SJSA1 (cell line): ENCODE results near the gene TLX1. TPM values are rescaled to one million over a fixed set of nuclear protein-coding genes. Genes with fewer than 3 reads are reported as not detected.
A peak's percentile ranks its signal among the peaks of the same experiment; 100 is the strongest.

Source experiments
- DNase-seq, 2 experiments: peaks; one replicate each; pipeline ENCODE4 v3.0.0-alpha.2; 2015 to 2020; ENCODE audit warnings: low spot score in 2 of 2, low read depth in 1 of 2
- H3K27ac ChIP-seq: fragments of 250-450 bp; sonication (Bioruptor Pico); 2 replicates; pipeline ENCODE4 v1.5.1; 2020; ENCODE audit warnings: mild to moderate bottlenecking, moderate library complexity
- H3K27me3 ChIP-seq: fragments of 250-450 bp; sonication (Bioruptor Pico); replicated peaks from 2 replicates; pipeline ENCODE4 v1.5.1; 2020; ENCODE audit warnings: mild to moderate bottlenecking, moderate library complexity
- H3K36me3 ChIP-seq: fragments of 250-450 bp; sonication (Bioruptor Pico); 2 replicates; pipeline ENCODE4 v1.5.1; 2020; ENCODE audit warnings: mild to moderate bottlenecking
- H3K4me1 ChIP-seq: fragments of 250-450 bp; sonication (Bioruptor Pico); replicated peaks from 2 replicates; pipeline ENCODE4 v1.6.1; 2021; ENCODE audit warnings: mild to moderate bottlenecking
- H3K4me3 ChIP-seq: fragments of 250-450 bp; sonication (Bioruptor Pico); 2 replicates; pipeline ENCODE4 v1.5.1; 2020; ENCODE audit warnings: mild to moderate bottlenecking
- H3K9me3 ChIP-seq: fragments of 250-450 bp; sonication (Bioruptor Pico); replicated peaks from 2 replicates; pipeline ENCODE4 v1.5.1; 2020; ENCODE audit warnings: mild to moderate bottlenecking
- total RNA-seq: library from RNA; depleted of rRNA; stranded (reverse); fragments of >200 nt; shearing (Covaris generic); gene quantifications from 2 replicates; pipeline ENCODE4 v1.2.3, GENCODE V29; 2014; rRNA removed

Gene TLX1
- total RNA-seq: not detected in 2 replicates

GRCh38 chr10:101130984-101131961 is at the start of gene TLX1:
Gene TLX1 (plus strand): TSS chr10:101131300. CDS start chr10:101131542, 242 bp downstream.
- peak in 1 of 2 experiments; percentile 48 for DNase-seq
- H3K27me3 ChIP-seq: peaks cover 98% of the 10 kb centered on the region
- H3K9me3 ChIP-seq: no peaks in the 10 kb centered on the region
- no peak within 1 kb of the TSS for H3K4me3 ChIP-seq
- no peaks in the 10 kb centered on the region for H3K36me3 ChIP-seq
- H3K4me1 ChIP-seq: peaks cover 15% of the 10 kb centered on the region
- H3K27ac ChIP-seq: no peak within 1 kb of the TSS

- Histone ChIP-seq H3K4me3 (no peak overlapping the region), H3K27ac (no peak overlapping the region), H3K4me1 (no peaks in the 10 kb centered on the region), H3K27me3 (peaks cover 74% of the 10 kb centered on the region), H3K9me3 (no peaks in the 10 kb centered on the region), H3K36me3 (no peaks in the 10 kb centered on the region)
- no peak for DNase-seq
Observed at GRCh38 chr10:101085846-101086245, 45.3 kb upstream of the TLX1 start.

GRCh38 chr10:101087376-101087775 is 43.7 kb upstream of the TLX1 start:
- Histone ChIP-seq H3K4me1 (peaks cover 15% of the 10 kb centered on the region), H3K27me3 (peaks cover 64% of the 10 kb centered on the region), H3K27ac (no peak overlapping the region), H3K9me3 (no peaks in the 10 kb centered on the region), H3K36me3 (no peaks in the 10 kb centered on the region), H3K4me3 (no peak overlapping the region)
- DNase-seq: no peak

GRCh38 chr10:101087965-101088364 is 43.1 kb upstream of the TLX1 start:
- Histone ChIP-seq H3K4me1 (peaks cover 21% of the 10 kb centered on the region), H3K27me3 (peaks cover 62% of the 10 kb centered on the region), H3K36me3 (no peaks in the 10 kb centered on the region), H3K9me3 (no peaks in the 10 kb centered on the region), H3K4me3 (no peak overlapping the region), H3K27ac (no peak overlapping the region)
- DNase-seq: no peak

GRCh38 chr10:101089520-101090299 is 41.4 kb upstream of the TLX1 start:
- H3K4me3 ChIP-seq: no peak overlapping the region

GRCh38 chr10:101090597-101090996 is 40.5 kb upstream of the TLX1 start:
- Histone ChIP-seq H3K27me3 (peaks cover 47% of the 10 kb centered on the region), H3K4me1 (peaks cover 22% of the 10 kb centered on the region), H3K4me3 (no peak overlapping the region), H3K36me3 (no peaks in the 10 kb centered on the region), H3K9me3 (no peaks in the 10 kb centered on the region), H3K27ac (no peak overlapping the region)
- no peak for DNase-seq

More at GRCh38 chr10:101089520-101090299, 41.4 kb upstream of the TLX1 start:
- Histone ChIP-seq H3K36me3 (no peaks in the 10 kb centered on the region), H3K4me1 (peaks cover 22% of the 10 kb centered on the region), H3K9me3 (no peaks in the 10 kb centered on the region), H3K27ac (no peak overlapping the region), H3K27me3 (peaks cover 56% of the 10 kb centered on the region)
- DNase-seq: no peak

GRCh38 chr10:101091546-101092290 is 39.4 kb upstream of the TLX1 start:
- Histone ChIP-seq H3K4me3 (no peak overlapping the region), H3K4me1 (peaks cover 22% of the 10 kb centered on the region), H3K36me3 (no peaks in the 10 kb centered on the region), H3K27ac (no peak overlapping the region), H3K9me3 (no peaks in the 10 kb centered on the region), H3K27me3 (peaks cover 38% of the 10 kb centered on the region)
- peak in 1 of 2 experiments; percentile 46 for DNase-seq

- peaks cover 22% of the 10 kb centered on the region for H3K4me1 ChIP-seq
- peaks cover 29% of the 10 kb centered on the region for H3K27me3 ChIP-seq
- H3K27ac ChIP-seq: no peak overlapping the region
- DNase-seq: no peak
- no peaks in the 10 kb centered on the region for H3K36me3 ChIP-seq
- H3K9me3 ChIP-seq: no peaks in the 10 kb centered on the region
- H3K4me3 ChIP-seq: no peak overlapping the region
Observed at GRCh38 chr10:101092881-101093354, 38.2 kb upstream of the TLX1 start.

GRCh38 chr10:101094121-101094879 is 36.8 kb upstream of the TLX1 start:
- Histone ChIP-seq H3K9me3 (no peaks in the 10 kb centered on the region), H3K27ac (no peak overlapping the region), H3K27me3 (peaks cover 26% of the 10 kb centered on the region), H3K4me3 (no peak overlapping the region), H3K36me3 (no peaks in the 10 kb centered on the region), H3K4me1 (peaks cover 22% of the 10 kb centered on the region)
- no peak for DNase-seq

- Histone ChIP-seq H3K9me3 (no peaks in the 10 kb centered on the region), H3K4me1 (peaks cover 22% of the 10 kb centered on the region), H3K4me3 (no peak overlapping the region), H3K27ac (no peak overlapping the region), H3K27me3 (peaks cover 32% of the 10 kb centered on the region), H3K36me3 (no peaks in the 10 kb centered on the region)
- DNase-seq: no peak
Observed at GRCh38 chr10:101095004-101095403, 36.1 kb upstream of the TLX1 start.

- Histone ChIP-seq H3K4me1 (peaks cover 22% of the 10 kb centered on the region), H3K27me3 (peaks cover 36% of the 10 kb centered on the region), H3K4me3 (no peak overlapping the region), H3K27ac (no peak overlapping the region), H3K9me3 (no peaks in the 10 kb centered on the region), H3K36me3 (no peaks in the 10 kb centered on the region)
- DNase-seq: peak; percentile 56 to 69
Observed at GRCh38 chr10:101095550-101096213, 35.4 kb upstream of the TLX1 start.

GRCh38 chr10:101096378-101096777 is 34.7 kb upstream of the TLX1 start:
- peaks cover 43% of the 10 kb centered on the region for H3K27me3 ChIP-seq
- H3K4me3 ChIP-seq: no peak overlapping the region
- no peak for DNase-seq
- H3K27ac ChIP-seq: no peak overlapping the region
- H3K9me3 ChIP-seq: no peaks in the 10 kb centered on the region
- H3K4me1 ChIP-seq: peaks cover 18% of the 10 kb centered on the region
- H3K36me3 ChIP-seq: no peaks in the 10 kb centered on the region
